HG02884 (cell line): Measurements from ENCODE around the gene CNTNAP1.

Experiments used
- ATAC-seq: cut with Tn5 transposase; IDR thresholded peaks from one replicate; pipeline ENCODE4 v1.9.1; 2021; ENCODE audit warnings: mild to moderate bottlenecking, moderate library complexity; ENCODE audit not compliant: unreplicated experiment

Gene CNTNAP1

GRCh38 chr17:42670789-42671657, 11.3 kb upstream of the CNTNAP1 start:
- no peak for ATAC-seq

DNA sequence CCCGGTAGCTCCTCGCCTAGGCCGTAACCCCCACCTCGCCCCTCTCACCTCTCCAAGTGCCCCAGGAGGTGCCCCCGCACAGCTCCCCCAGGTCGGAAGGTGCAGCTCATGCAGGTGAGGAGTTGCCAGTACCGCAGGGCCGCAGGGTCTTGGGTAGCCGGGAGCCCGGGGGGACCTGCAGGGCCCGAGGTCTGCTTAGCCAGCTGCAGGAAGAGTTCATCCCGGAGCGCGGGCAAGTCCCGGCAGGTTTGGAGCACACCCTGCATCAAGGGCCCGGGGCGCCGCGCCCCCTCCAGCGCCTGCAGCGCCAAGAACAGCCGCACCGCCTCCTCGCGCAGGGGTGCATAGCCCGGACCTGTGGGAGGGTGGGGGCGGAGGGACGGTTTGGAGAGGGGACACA, 10.3 kb upstream of the CNTNAP1 start:
- no peak for ATAC-seq

GRCh38 chr17:42673266-42673884, 9.0 kb upstream of the CNTNAP1 start:
- no peak for ATAC-seq

GRCh38 chr17:42673885-42674754, 8.2 kb upstream of the CNTNAP1 start:
- no peak for ATAC-seq

- ATAC-seq = no peak
Observed at GRCh38 chr17:42674755-42675347, 7.5 kb upstream of the CNTNAP1 start.

DNA sequence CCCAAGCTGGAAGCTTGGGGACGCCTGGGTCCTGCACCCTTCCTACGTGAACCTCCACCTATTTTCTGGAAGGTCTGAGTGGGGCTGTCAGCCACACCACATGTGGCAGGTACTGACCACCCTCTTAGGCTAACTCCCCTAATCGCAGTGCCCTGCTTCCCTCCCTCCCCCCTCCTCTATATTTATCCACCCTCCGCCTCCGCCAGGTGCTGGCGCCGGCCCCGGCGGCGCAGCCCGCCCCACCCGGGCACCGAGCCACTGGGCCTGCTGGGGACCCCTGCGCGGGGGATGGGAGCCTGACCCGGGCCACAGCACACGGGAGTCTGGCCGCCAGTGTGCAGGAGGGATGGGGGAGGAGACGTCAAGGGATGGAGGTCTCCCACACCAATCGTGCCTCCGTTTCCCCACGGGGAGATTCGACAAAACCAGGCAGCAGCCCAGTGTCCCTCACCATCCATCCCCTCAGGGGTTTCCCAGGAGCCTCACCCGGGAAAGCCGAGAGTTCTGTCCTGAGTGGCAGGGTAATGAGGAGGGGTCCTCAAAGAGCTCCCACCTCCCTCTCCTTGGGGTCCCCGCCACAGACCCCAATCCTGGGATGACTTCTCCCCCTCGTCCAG, 6.9 kb upstream of the CNTNAP1 start:
- ATAC-seq = no peak

DNA sequence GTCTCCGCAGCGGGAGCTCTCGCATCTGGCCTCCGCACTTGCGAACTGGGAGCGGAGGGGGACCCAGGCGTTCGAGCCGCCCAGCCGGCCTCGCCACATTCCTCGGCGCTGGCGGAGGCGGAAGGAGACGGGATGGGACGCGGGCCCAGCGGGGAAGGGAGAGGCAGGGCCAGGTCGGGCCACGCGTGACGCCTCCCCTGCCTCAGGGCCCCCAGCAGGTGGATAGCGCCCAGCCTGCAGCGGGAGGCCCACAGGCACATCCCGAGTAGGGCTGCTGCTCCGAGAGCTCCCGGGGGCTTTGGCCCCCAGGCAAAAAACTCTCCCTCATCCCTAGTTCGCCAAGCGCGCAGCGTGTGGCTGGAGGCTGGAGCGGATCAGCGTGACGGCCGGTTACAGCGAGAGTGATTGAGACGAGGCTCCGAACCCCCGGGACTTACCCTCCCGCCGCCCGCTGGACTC, 6.3 kb upstream of the CNTNAP1 start:
- no peak for ATAC-seq

- ATAC-seq = no peak
Observed at GRCh38 chr17:42676424-42677011, 5.8 kb upstream of the CNTNAP1 start, which contains the start of gene PLEKHH3. Gene PLEKHH3 (minus strand): TSS chr17:42676994. CDS start chr17:42676563, 431 bp downstream.

GRCh38 chr17:42677012-42677857, 5.1 kb upstream of the CNTNAP1 start:
- ATAC-seq = peak; percentile 68

- ATAC-seq = no peak
Observed at GRCh38 chr17:42677921-42678781, 4.2 kb upstream of the CNTNAP1 start.

DNA sequence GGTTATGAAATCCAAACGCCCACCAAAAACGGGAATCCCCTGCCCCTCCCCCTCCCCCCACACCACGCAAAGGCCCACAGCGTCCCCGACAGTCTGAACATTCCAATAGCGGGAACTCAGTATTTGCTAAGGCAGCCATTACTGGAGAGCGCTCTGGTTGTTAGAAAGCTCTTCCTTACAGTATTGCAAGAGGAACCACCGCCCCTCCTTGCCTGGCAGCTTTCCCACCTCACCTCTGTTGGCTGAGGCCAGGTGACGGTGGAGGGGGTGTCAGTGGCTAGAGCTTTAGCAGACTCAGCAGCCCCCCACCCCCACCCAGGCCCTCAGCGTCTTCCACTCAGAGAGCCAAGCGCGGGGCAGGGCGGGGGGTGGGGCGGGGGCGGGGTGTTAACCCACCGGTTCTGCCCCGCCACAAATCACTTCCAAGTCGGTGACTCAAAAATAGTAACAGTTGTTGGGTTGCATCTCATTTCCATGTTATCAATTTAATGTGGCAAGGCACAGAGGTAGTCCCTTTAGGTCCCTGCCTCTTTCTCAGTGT, 3.3 kb upstream of the CNTNAP1 start:
- ATAC-seq = no peak

GRCh38 chr17:42679492-42680330, 2.6 kb upstream of the CNTNAP1 start:
- no peak for ATAC-seq

GRCh38 chr17:42680331-42680808, 2.0 kb upstream of the CNTNAP1 start:
- ATAC-seq = no peak

DNA sequence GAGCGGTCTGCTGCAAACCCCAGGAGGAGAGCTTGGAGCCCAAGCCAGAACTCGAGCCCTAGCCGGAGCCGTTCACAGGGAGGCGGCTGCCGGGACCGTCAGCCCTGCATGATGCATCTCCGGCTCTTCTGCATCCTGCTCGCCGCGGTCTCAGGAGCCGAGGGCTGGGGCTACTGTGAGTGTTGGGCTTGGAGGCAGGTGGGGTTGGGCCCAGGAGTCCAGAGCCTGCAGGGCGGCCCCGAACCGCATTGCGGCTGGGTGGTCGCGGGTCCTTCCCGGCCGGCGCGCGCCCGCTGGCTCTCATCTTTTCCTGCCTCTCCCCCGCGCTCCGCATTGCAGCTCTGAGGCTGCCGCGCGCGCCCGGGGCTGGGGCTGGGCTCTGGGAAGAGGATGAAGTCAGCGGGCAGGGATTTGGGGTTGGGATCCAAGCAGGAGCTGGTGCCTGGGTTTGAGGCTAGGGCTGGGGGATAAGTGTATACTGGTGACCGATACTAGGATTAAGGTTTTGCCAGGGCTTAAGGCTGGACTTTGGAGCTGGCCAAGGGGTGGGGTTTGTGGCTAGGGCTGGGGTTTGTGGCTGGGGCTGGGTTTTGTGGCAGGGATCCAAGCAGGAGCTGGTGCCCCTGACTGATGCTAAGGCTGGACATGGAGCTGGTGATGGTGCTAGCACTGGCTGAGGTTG, 532 bp downstream of the CNTNAP1 start:
- no peak for ATAC-seq

DNA sequence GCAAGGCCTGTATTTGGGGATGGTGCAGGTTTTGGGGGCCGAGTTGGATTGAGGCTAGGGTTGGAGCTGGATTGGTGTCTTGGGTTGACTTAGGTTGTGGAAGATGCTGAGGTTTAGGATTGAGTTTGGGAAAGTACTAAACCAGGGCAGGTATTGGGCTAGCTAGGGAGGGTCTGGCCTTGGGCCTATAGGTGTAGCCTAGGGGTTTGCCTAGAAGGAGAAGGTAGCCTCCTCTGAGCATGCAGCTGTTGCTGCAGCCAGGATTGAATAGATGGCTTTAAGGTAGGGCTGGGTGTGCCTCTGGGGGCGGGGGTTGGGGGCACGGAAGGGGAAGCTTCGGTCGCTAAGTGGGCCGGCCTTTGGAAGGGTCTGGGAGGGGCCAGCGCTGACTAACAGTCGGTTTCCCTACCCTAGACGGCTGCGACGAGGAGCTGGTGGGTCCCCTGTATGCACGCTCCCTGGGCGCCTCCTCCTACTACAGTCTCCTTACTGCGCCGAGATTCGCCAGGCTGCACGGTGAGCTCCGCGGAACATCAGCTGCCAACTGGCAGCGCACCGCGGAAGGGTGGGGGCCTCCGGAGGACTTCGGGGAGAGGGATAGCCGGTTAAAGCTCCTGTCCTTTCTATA, 1.2 kb downstream of the CNTNAP1 start:
- ATAC-seq = no peak
